HFF-Myc (cell line): ENCODE results near the gene PALLD.

ENCODE experiments used
- DNase-seq: peaks from one replicate; pipeline ENCODE4 v3.0.0-alpha.2; 2011; ENCODE audit warnings: low read depth; ENCODE audit errors: extremely low read depth
- H3K4me3 ChIP-seq: replicated peaks from 2 replicates; pipeline ENCODE4 v1.5.1; 2011; ENCODE audit warnings: low read depth, mild to moderate bottlenecking, control low read depth, low read length
- CTCF ChIP-seq: IDR thresholded peaks from 2 replicates; pipeline ENCODE4 v1.5.1; 2012; ENCODE audit warnings: mild to moderate bottlenecking, low read depth, low read length, control low read depth; ENCODE audit errors: missing control alignments

Gene PALLD

GRCh38 chr4:168812806-168813205 is 316.0 kb downstream of the PALLD start:
- no peak for TF ChIP-seq CTCF
- DNase-seq, result no peak
- no peak overlapping the region for H3K4me3 ChIP-seq

- no peak for DNase-seq
- H3K4me3 ChIP-seq, result no peak overlapping the region
- TF ChIP-seq CTCF, result no peak
These were observed 317.0 kb downstream of the PALLD start for GRCh38 chr4:168813890-168814289.

- no peak overlapping the region for H3K4me3 ChIP-seq
- TF ChIP-seq CTCF, result no peak
- DNase-seq, result peak; percentile 76
These were observed 318.8 kb downstream of the PALLD start for GRCh38 chr4:168815379-168816345.

- no peak for DNase-seq
- H3K4me3 ChIP-seq, result no peak overlapping the region
- no peak for TF ChIP-seq CTCF
These were observed 320.5 kb downstream of the PALLD start for GRCh38 chr4:168817370-168817769.

- no peak for TF ChIP-seq CTCF
- DNase-seq, result no peak
These were observed 325.6 kb downstream of the PALLD start for GRCh38 chr4:168822481-168822880.

GRCh38 chr4:168825975-168826374 is 329.1 kb downstream of the PALLD start:
- no peak for DNase-seq
- no peak for TF ChIP-seq CTCF
- H3K4me3 ChIP-seq, result no peak overlapping the region

More at GRCh38 chr4:168822481-168822880, 325.6 kb downstream of the PALLD start:
- H3K4me3 ChIP-seq, result no peak overlapping the region
